Thymus (tissue), 11 donors: ENCODE results near the gene SCRG1. TPM values are rescaled to one million over a fixed set of nuclear protein-coding genes. Genes with fewer than 3 reads are reported as not detected.

Experiments
- DNase-seq, 9 donors: peaks; one replicate each; pipeline ENCODE4 v3.0.0-alpha.2; 2013; ENCODE audit warnings: low spot score in 9 of 9, low read depth in 6 of 9, missing footprints in 1 of 9
- H3K27ac ChIP-seq, 2 donors: one replicate each; pipeline ENCODE4 v1.5.1; 2013; ENCODE audit warnings: control low read depth in 1 of 2, low read depth in 1 of 2, low read length in 1 of 2, mild to moderate bottlenecking in 1 of 2, moderate library complexity in 1 of 2
- H3K27me3 ChIP-seq, 2 donors: one replicate each; pipeline ENCODE4 v1.5.1; 2013; ENCODE audit warnings: low read length in 1 of 2; ENCODE audit not compliant: control insufficient read depth in 2 of 2, insufficient read depth in 1 of 2
- H3K36me3 ChIP-seq, 2 donors: one replicate each; pipeline ENCODE4 v1.5.1; 2013; ENCODE audit warnings: low read length in 1 of 2, mild to moderate bottlenecking in 1 of 2, moderate library complexity in 1 of 2; ENCODE audit not compliant: control insufficient read depth in 2 of 2, insufficient read depth in 2 of 2
- H3K4me1 ChIP-seq, 2 donors: one replicate each; pipeline ENCODE4 v1.5.1; 2013; ENCODE audit warnings: low read length in 2 of 2; ENCODE audit not compliant: control insufficient read depth in 2 of 2, insufficient read depth in 2 of 2
- H3K4me3 ChIP-seq, 2 donors: one replicate each; pipeline ENCODE4 v1.5.1; 2013; ENCODE audit warnings: low read length in 2 of 2, control low read depth in 1 of 2, mild to moderate bottlenecking in 1 of 2
- H3K9me3 ChIP-seq, 2 donors: one replicate each; pipeline ENCODE4 v1.5.1; 2013; ENCODE audit warnings: low read length in 1 of 2, mild to moderate bottlenecking in 1 of 2; ENCODE audit not compliant: control insufficient read depth in 2 of 2, insufficient read depth in 1 of 2
- WGBS: extraction: QIAGEN DNeasy Blood & Tissue Kit; methylation state at CpG from one replicate; pipeline ENCODE4 v1.1.7; 2013; 5-methylcytosine and 5-hydroxymethylcytosine counted together
- polyA plus RNA-seq: library from polyadenylated mRNA; stranded (reverse); fragments of 200-250 nt; gene quantifications from one replicate; pipeline ENCODE4 v1.2.3, GENCODE V29; 2013
- total RNA-seq: library from RNA; stranded (reverse); fragments of 120-200 nt; gene quantifications from one replicate; pipeline ENCODE4 v1.2.4, GENCODE V29; 2013
- donor health status: healthy.

SCRG1 gene
- total and polyA plus RNA-seq, 2 donors = 0.05 to 0.39 TPM

DNA sequence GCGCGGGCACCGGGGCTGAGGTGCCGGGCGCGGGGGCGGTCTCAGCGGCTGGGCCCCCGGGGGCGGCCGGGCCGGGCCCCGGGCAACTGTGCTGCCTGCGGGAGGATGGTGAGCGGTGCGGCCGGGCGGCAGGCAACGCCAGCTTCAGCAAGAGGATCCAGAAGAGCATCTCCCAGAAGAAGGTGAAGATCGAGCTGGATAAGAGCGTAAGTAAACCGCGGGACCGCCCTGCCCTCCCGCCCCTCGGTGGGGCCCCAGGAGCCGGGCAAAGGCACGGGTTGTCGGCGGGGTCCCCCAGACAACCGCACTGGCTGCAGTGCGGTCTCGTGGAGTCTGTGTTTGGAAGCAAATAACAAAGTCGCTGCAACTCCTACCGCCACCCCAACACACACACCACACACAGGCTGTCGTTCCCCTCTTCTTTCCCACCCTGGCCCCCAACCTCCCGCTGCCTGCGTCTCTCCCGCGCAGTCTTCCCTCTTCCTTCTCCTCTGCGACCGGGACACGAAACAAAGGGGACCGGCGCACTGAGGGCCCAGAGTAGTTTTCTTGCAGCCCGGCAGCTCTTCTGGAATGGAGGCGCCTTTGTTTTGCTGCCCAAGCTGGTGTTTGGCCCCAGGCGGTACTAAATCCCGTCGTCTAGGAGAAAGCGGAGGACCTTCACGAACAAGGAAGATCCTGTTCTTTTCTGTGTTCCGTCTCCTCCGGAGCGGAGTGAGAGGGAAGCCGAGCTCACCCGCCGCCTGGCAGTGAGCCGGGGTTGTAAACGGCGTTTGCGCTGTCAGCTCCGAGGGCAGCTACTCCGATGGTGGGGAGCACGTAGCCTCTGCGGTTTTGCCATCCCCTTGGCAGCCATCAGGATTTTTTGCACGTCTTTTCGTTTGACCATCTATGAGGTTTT is 27.4 kb downstream of the SCRG1 start:
- H3K27ac ChIP-seq = peak overlapping the region; percentile 82 to 90
- DNase-seq = peak; percentile 24 to 77 (median 48)
- peaks cover 0 to 4% of the 10 kb centered on the region in 2 donors for H3K36me3 ChIP-seq
- no peaks in the 10 kb centered on the region for H3K9me3 ChIP-seq
- H3K4me3 ChIP-seq = peak overlapping the region; percentile 88 to 90
- no peaks in the 10 kb centered on the region for H3K27me3 ChIP-seq
- H3K4me1 ChIP-seq = peaks cover 0 to 10% of the 10 kb centered on the region in 2 donors
- under 1% methylated on average over 68 of the region's 68 CpGs for WGBS

DNA sequence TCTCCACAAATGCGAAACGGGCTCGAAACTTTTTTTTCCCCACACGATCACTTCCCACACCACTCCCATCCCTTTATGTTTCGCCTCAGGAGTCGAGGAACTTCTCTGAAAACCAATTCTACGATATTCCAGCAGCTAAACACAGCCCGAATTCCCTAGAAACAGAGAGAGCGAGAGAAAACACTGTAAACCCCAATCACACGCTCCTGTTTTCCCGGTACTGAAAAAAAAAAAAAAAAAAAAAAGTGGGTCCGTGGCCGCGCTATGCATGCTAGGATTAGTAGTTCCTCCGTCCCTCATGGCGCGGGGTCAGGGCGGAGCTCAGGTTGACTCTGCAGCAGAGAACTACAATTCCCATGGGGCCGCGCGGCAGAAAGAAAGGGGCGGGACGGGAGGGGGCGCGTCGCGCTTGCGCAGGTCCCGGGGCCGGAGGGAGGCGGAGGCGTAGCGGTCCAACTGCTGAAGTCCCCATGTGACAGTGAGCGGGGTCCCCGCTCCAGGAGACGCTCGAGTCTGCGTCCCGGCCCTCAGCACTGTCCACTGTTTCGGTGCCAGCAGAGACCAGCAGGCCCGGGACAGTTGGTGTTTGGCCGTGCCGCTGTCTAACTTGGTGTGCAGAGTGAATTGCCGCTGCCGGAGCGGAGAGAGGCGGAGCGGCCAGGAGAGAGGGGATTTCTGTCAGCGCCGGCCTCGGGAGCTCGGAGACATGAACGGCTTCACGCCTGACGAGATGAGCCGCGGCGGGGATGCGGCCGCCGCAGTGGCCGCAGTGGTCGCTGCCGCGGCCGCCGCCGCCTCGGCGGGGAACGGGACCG is 28.2 kb downstream of the SCRG1 start, which contains the start of gene SAP30:
Gene SAP30, plus strand, starts transcription at position 478 of the 815 bp plus-strand sequence. Its CDS starts 229 bp downstream, at position 707.
- Histone ChIP-seq H3K9me3 (no peaks in the 10 kb centered on the region), H3K36me3 (peaks cover 0 to 2% of the 10 kb centered on the region in 2 donors), H3K4me3 (peak within 1 kb of the TSS; percentile 88 to 90), H3K27me3 (no peaks in the 10 kb centered on the region), H3K4me1 (peaks cover 0 to 12% of the 10 kb centered on the region in 2 donors), H3K27ac (peak within 1 kb of the TSS; percentile 95 to 98)
- DNase-seq = peak; percentile 91 to 99 (median 98)
- under 1% methylated on average over 72 of the region's 72 CpGs for WGBS

DNA sequence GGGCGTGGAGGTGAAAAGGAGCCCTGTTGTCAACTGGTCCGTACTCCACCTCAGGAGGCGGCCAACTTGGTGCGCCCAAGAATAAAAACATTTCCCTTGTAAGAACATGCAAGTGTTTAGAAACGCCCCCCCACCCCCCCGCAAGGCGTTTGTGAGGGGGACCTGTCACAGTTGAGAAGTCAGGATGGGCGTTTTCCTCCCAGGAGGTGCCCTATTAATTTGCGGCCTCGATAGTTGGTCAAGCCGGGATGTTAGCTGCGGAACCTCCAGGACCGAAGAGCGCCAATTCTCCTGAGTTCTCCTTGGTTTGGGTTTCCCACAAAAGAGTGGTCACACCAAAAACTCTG is 28.8 kb downstream of the SCRG1 start:
- WGBS = under 1% methylated on average over 14 of the region's 14 CpGs
- no peaks in the 10 kb centered on the region for H3K36me3 ChIP-seq
- H3K27me3 ChIP-seq = no peaks in the 10 kb centered on the region
- H3K27ac ChIP-seq = peak overlapping the region; percentile 95 to 98
- peak overlapping the region; percentile 88 to 90 for H3K4me3 ChIP-seq
- no peak for DNase-seq
- peaks cover 0 to 15% of the 10 kb centered on the region in 2 donors for H3K4me1 ChIP-seq
- no peaks in the 10 kb centered on the region for H3K9me3 ChIP-seq

DNA sequence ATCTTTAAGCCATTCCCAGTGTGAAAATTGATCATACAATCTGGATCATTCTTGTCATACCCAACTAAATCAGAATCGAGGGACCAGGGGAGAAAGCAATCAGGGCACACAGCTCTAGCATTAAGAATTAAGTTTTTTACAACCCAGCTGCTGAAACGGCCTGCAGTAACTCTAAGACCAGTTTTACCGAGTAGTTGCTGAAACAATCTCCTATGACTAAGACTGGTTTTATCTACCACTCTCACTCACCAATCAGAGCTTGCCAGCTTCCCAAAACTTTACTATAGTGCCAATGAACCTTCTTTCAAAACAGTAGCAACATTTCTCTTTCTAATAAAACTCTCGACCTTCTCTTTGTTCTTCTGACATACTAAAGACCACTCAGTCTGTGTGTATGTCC is 31.0 kb downstream of the SCRG1 start:
- Histone ChIP-seq H3K36me3 (no peaks in the 10 kb centered on the region), H3K4me1 (peaks cover 0 to 14% of the 10 kb centered on the region in 2 donors), H3K27me3 (no peaks in the 10 kb centered on the region), H3K4me3 (no peak overlapping the region), H3K27ac (no peak overlapping the region), H3K9me3 (no peaks in the 10 kb centered on the region)
- DNase-seq = no peak
- WGBS = 92% methylated on average over 4 of the region's 4 CpGs

DNA sequence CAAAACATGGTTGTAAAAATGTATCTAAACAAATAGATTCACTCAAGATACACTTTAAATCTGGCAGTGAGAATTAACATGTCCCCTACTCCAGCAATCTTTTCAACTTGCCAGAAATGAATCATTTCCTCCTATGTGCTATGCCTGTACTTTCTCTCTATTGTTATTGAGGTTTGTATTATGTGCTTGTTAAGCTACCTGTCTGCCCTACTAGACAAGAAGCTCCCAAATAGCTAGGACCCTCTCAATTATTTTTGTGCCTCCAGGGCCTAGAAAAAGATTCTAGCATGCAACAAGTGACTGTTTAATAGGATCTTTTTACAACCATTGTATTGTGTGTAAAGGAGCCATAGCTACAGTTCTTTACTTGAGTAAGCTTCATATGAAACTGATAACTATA is 31.6 kb downstream of the SCRG1 start:
- no peak overlapping the region for H3K27ac ChIP-seq
- no peaks in the 10 kb centered on the region for H3K36me3 ChIP-seq
- H3K4me1 ChIP-seq = peaks cover 0 to 10% of the 10 kb centered on the region in 2 donors
- no peaks in the 10 kb centered on the region for H3K27me3 ChIP-seq
- no peak overlapping the region for H3K4me3 ChIP-seq
- H3K9me3 ChIP-seq = no peaks in the 10 kb centered on the region
- peak in 1 of 9 donors; percentile 33 for DNase-seq

DNA sequence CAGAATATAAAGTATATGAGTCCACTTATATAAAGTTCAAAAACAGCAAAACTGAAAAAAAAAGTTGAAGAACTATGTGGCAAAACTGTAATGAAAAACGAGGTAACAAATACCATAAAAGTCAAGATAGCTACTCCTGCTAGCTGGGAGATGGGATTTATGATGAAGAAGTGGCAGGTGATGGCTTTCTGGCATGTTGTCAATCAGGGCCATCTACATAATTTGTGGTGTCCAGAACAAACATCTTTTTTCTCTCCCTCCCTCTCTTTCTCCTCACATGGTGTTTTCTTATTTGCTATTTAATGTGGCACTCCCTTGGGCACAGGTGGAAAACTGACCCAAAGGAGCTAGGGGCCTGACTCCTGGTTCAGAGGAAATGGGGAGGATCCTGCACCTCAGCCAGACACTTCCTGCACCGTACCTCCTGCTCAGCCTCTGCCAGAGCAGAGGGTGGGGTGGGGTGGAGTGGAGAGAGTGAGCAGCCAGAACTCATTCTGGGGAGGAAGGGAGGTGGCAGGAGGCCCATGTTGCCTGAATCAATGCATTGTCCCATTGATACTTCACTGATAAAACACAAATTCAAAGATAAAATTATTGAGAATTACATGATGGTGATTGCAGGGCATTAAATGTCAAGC is 33.4 kb downstream of the SCRG1 start:
- 22% methylated on average over 2 of the region's 2 CpGs for WGBS

DNA sequence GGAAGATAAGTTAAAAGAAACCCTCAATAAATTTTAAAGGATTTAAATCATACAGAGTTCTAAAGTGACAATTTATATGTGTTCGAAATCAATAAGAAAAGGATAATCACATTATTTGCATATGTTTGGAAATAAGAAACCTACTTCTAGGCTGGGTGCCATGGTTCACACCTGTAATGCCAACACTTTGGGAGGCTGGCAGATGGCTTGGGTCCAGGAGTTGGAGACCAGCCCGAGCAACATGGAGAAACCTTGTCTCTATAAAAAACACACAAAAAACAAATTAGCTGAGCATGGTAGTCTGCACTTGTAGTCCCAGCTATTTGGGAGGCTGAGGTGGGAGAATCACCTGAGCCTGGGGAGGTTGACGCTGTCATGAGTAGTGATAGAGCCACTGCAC is 36.2 kb downstream of the SCRG1 start:
- H3K27me3 ChIP-seq = no peaks in the 10 kb centered on the region
- no peaks in the 10 kb centered on the region for H3K9me3 ChIP-seq
- peaks cover 0 to 6% of the 10 kb centered on the region in 2 donors for H3K4me1 ChIP-seq
- no peak overlapping the region for H3K27ac ChIP-seq
- no peak for DNase-seq
- no peak overlapping the region for H3K4me3 ChIP-seq
- H3K36me3 ChIP-seq = no peaks in the 10 kb centered on the region
- WGBS = 97% methylated on average over 3 of the region's 3 CpGs

More for the DNA sequence above, 33.4 kb downstream of the SCRG1 start:
- no peaks in the 10 kb centered on the region for H3K27me3 ChIP-seq
- no peak overlapping the region for H3K27ac ChIP-seq
- no peaks in the 10 kb centered on the region for H3K9me3 ChIP-seq
- H3K4me3 ChIP-seq = no peak overlapping the region
- peak in 2 of 9 donors; percentile 16 to 35 for DNase-seq
- H3K4me1 ChIP-seq = peaks cover 0 to 10% of the 10 kb centered on the region in 2 donors
- no peaks in the 10 kb centered on the region for H3K36me3 ChIP-seq

DNA sequence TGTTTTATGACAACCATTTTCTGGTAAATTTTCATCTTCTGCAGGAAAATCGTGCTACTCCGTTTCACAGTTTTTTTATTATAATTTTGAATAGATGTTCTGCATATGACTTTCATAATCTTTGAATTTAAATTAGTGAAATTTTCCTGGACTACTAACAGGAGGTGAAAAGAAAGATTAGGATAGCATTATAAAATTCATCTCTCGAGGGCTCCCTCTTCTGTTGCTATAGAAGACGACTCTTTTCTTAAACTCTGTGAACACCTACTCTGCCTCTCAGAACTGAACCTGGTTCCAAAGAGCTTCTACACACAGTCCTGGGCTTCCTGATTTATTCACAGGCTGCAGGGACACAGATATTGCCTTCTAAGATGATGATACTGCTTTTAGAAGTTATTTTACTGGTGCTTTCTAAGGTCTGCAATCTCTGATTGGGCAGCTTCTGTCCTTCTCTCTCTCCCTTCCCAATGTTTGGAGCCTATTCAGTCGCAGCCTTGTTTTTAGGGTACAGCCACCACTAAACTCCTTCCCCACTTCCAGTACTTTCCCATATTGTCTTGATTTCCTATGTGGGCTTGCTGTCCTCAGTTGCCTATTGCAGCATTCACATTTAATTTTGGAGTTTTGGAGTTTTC is 38.2 kb downstream of the SCRG1 start:
- Histone ChIP-seq H3K4me3 (no peak overlapping the region), H3K9me3 (no peaks in the 10 kb centered on the region), H3K4me1 (peaks cover 0 to 4% of the 10 kb centered on the region in 2 donors), H3K27me3 (no peaks in the 10 kb centered on the region), H3K27ac (no peak overlapping the region), H3K36me3 (no peaks in the 10 kb centered on the region)
- WGBS = 69% methylated on average over 5 of the region's 5 CpGs
- DNase-seq = peak in 1 of 9 donors; percentile 25
